GM12865 (cell line): ENCODE measurements around the gene ZNF789.

ENCODE experiments used
- DNase-seq: peaks from one replicate; pipeline ENCODE4 v3.0.0; 2010; ENCODE audit warnings: low read depth
- H3K4me3 ChIP-seq: 2 replicates; pipeline ENCODE4 v1.5.1; 2011; ENCODE audit warnings: mild to moderate bottlenecking, low read depth, low read length, control low read depth
- TF ChIP-seq, protein P1 (sequence below): IDR thresholded peaks from 2 replicates; pipeline ENCODE4 v1.5.1; 2011; ENCODE audit warnings: low read length, control low read depth, low read depth, inconsistent platforms; ENCODE audit not compliant: insufficient read depth; ENCODE audit errors: missing control alignments

Gene ZNF789

GRCh38 chr7:99438573-99439480 is 33.9 kb upstream of the ZNF789 start, which contains the start of the genes CPSF4 and PTCD1:
TSS of gene CPSF4 (plus strand) at chr7:99438943. CDS start at chr7:99439083, 140 bp downstream.
TSS of gene PTCD1 (minus strand) at chr7:99438798. CDS start at chr7:99435242, 3,556 bp downstream.
- peak; percentile 97 for DNase-seq
- peak within 1 kb of the TSS; percentile 95 for H3K4me3 ChIP-seq
- TF ChIP-seq, protein P1, sequence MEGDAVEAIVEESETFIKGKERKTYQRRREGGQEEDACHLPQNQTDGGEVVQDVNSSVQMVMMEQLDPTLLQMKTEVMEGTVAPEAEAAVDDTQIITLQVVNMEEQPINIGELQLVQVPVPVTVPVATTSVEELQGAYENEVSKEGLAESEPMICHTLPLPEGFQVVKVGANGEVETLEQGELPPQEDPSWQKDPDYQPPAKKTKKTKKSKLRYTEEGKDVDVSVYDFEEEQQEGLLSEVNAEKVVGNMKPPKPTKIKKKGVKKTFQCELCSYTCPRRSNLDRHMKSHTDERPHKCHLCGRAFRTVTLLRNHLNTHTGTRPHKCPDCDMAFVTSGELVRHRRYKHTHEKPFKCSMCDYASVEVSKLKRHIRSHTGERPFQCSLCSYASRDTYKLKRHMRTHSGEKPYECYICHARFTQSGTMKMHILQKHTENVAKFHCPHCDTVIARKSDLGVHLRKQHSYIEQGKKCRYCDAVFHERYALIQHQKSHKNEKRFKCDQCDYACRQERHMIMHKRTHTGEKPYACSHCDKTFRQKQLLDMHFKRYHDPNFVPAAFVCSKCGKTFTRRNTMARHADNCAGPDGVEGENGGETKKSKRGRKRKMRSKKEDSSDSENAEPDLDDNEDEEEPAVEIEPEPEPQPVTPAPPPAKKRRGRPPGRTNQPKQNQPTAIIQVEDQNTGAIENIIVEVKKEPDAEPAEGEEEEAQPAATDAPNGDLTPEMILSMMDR = no peak

DNA sequence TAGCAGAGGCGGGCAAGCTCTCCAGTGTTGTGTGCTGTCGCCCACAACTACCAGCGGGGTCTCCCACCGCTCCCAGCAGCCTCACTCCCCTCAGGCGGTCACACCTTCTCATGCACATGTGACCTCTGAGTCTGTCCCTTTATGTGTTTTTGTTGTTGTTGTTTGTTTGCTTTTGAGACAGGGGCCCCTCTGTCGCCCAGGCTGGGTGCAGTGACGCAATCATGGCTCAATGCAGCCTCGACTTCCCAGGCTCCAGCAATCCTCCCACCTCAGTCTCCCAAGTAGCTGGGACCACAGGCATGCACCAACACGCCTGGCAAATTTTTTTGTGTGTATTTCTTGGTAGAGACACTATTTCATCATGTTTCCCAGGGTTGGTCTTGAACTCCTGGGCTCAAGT is 32.5 kb upstream of the ZNF789 start:
- TF ChIP-seq, protein P1 = no peak
- peak overlapping the region; percentile 95 for H3K4me3 ChIP-seq
- no peak for DNase-seq

- no peak overlapping the region for H3K4me3 ChIP-seq
- TF ChIP-seq, protein P1 = no peak
- no peak for DNase-seq
These were observed 26.6 kb upstream of the ZNF789 start for GRCh38 chr7:99446096-99446495.

DNA sequence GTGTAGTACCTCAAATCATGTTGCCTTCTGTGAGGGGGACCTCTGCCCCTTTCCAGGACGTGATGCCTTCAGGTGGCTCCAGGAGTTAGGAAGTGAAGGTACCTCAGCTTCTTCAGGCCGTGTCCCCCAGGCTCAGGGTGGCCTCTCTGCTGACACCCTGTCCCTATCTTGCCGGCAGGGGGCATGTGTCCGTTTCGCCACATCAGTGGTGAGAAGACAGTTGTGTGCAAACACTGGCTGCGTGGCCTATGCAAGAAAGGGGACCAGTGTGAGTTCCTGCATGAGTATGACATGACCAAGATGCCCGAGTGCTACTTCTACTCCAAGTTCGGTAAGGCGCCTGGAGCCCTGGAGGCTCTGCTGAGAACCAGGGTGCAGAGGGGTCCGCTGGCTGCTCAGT is 24.7 kb upstream of the ZNF789 start:
- DNase-seq = no peak
- H3K4me3 ChIP-seq = no peak overlapping the region
- TF ChIP-seq, protein P1 = no peak

GRCh38 chr7:99448855-99449254 is 23.8 kb upstream of the ZNF789 start:
- TF ChIP-seq, protein P1 = no peak
- no peak overlapping the region for H3K4me3 ChIP-seq
- no peak for DNase-seq

- no peak overlapping the region for H3K4me3 ChIP-seq
- DNase-seq = no peak
- TF ChIP-seq, protein P1 = no peak
These were observed 23.4 kb upstream of the ZNF789 start for GRCh38 chr7:99449326-99449725.

- H3K4me3 ChIP-seq = no peak overlapping the region
- no peak for DNase-seq
- TF ChIP-seq, protein P1 = no peak
These were observed 20.8 kb upstream of the ZNF789 start for GRCh38 chr7:99451936-99452335.
